Measurements from ENCODE around the gene AGAP3. TPM values are rescaled to one million over a fixed set of nuclear protein-coding genes. Genes with fewer than 3 reads are reported as not detected.

AGAP3 gene
- polyA plus RNA-seq, 1 experiment, result 52.1 TPM

GRCh38 chr7:151065516-151065915 is 20.8 kb upstream of the AGAP3 start:
- Histone ChIP-seq H3K36me3 (ENCODE audit: control insufficient read depth, insufficient read depth, low read length) (peaks cover 43% of the 10 kb centered on the region), H3K27me3 (ENCODE audit: control insufficient read depth, insufficient read depth, low read length) (no peaks in the 10 kb centered on the region), H3K4me3 (ENCODE audit: low read depth, low read length) (no peak overlapping the region)
- POLR2A ChIA-PET, result no interaction called here
- DNase-seq (ENCODE audit: low read depth), result no peak
- TF ChIP-seq CTCF (IDR thresholded peaks at IDR 0.05; ENCODE audit: insufficient read depth, low read depth, low read length), result no peak
- CTCF ChIA-PET, result interaction anchor here (0.9 kb wide), 1 partner anchor 19 kb away, joined by 4 read pairs; no protein-coding TSS in a partner anchor

- Histone ChIP-seq H3K36me3 (ENCODE audit: control insufficient read depth, insufficient read depth, low read length) (peaks cover 51% of the 10 kb centered on the region), H3K4me3 (ENCODE audit: low read depth, low read length) (no peak overlapping the region), H3K27me3 (ENCODE audit: control insufficient read depth, insufficient read depth, low read length) (no peaks in the 10 kb centered on the region)
- ChIA-PET CTCF (interaction anchor here (0.9 kb wide), 1 partner anchor 18 kb away, joined by 4 read pairs; no protein-coding TSS in a partner anchor), POLR2A (no interaction called here)
- no peak for DNase-seq (ENCODE audit: low read depth)
- no peak for TF ChIP-seq CTCF (IDR thresholded peaks at IDR 0.05; ENCODE audit: insufficient read depth, low read depth, low read length)
These were observed 19.9 kb upstream of the AGAP3 start for GRCh38 chr7:151066273-151066974.

- Histone ChIP-seq H3K4me3 (ENCODE audit: low read depth, low read length) (no peak overlapping the region), H3K27me3 (ENCODE audit: control insufficient read depth, insufficient read depth, low read length) (no peaks in the 10 kb centered on the region), H3K36me3 (ENCODE audit: control insufficient read depth, insufficient read depth, low read length) (peaks cover 57% of the 10 kb centered on the region)
- ChIA-PET CTCF (interaction anchor here (0.6 to 1.4 kb wide), 6 partner anchors 9 to 56 kb away, joined by 3 to 4 read pairs (median 4); no protein-coding TSS in a partner anchor), POLR2A (no interaction called here)
- no peak for TF ChIP-seq CTCF (IDR thresholded peaks at IDR 0.05; ENCODE audit: insufficient read depth, low read depth, low read length)
- DNase-seq (ENCODE audit: low read depth), result no peak
These were observed 18.1 kb upstream of the AGAP3 start for GRCh38 chr7:151068069-151068773.

GRCh38 chr7:151069841-151070573 is 16.3 kb upstream of the AGAP3 start:
- POLR2A ChIA-PET, result no interaction called here
- CTCF ChIA-PET, result no interaction called here

More at GRCh38 chr7:151069841-151070573, 16.3 kb upstream of the AGAP3 start:
- no peak overlapping the region for H3K4me3 ChIP-seq (ENCODE audit: low read depth, low read length)
- no peak for DNase-seq (ENCODE audit: low read depth)
- H3K36me3 ChIP-seq (ENCODE audit: control insufficient read depth, insufficient read depth, low read length), result peaks cover 60% of the 10 kb centered on the region
- H3K27me3 ChIP-seq (ENCODE audit: control insufficient read depth, insufficient read depth, low read length), result no peaks in the 10 kb centered on the region
- TF ChIP-seq CTCF (IDR thresholded peaks at IDR 0.05; ENCODE audit: insufficient read depth, low read depth, low read length), result no peak

Measured in BJ (cell line).